HG03469 (cell line): Measurements from ENCODE around the gene ADNP2.
"Not testable (repeated sequence)": the region's sequence is repeated elsewhere in the genome, so short reads cannot be mapped to it uniquely, and the experiment has no call there.

Source experiments
- ATAC-seq: cut with Tn5 transposase; IDR thresholded peaks from one replicate; pipeline ENCODE4 v1.9.1; 2021; ENCODE audit warnings: mild to moderate bottlenecking, moderate library complexity, moderate number of reproducible peaks; ENCODE audit not compliant: unreplicated experiment

ADNP2 gene

GRCh38 chr18:80143881-80144280, 34.8 kb downstream of the ADNP2 start:
- no peak for ATAC-seq

DNA sequence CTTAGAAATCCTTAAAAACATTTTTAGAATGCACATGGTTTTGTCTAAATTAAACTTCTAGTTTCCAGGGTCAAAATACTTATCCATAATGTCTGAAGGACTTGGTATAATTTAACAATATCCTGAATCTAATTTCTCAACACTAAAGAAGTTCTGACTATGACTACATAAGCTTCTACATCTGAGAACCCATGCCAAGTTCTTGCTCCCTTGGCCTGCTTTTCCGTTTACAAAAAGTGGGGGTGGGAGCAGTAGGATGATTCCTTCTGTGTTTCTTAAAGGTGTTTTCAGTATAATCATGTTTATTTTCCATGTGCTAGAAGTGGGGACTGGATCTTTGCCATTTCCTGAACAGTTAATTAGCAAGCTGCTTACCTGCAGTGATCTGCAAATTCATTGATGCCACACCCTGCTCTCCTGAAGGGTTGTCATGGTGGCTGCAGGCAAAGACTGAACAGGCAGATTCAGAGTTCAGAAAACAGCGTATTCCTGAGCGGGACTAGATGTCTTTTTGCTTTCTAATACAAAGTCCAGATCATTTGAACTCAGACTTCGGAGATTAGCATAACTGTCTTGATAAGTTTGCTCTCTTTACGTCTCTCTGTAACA, 36.2 kb downstream of the ADNP2 start:
- no peak for ATAC-seq

DNA sequence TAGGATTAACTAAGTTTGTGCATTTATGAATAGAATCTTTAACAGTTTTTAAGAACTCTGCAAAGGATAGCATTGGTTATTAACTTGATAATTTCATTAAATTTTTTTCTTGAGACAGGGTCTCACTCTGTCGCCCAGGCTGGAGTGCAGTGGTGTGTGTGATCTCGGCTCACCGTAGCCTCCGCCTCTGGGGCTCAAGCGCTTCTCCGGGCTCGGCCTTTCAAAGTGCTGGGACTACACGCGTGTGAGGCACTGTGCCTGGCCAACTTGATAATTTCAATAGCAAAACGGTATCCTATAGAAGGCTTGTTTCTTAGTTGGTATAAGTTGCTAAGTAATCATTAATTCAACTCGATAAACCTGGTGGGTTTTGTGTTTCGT, 38.0 kb downstream of the ADNP2 start:
- no peak for ATAC-seq

DNA sequence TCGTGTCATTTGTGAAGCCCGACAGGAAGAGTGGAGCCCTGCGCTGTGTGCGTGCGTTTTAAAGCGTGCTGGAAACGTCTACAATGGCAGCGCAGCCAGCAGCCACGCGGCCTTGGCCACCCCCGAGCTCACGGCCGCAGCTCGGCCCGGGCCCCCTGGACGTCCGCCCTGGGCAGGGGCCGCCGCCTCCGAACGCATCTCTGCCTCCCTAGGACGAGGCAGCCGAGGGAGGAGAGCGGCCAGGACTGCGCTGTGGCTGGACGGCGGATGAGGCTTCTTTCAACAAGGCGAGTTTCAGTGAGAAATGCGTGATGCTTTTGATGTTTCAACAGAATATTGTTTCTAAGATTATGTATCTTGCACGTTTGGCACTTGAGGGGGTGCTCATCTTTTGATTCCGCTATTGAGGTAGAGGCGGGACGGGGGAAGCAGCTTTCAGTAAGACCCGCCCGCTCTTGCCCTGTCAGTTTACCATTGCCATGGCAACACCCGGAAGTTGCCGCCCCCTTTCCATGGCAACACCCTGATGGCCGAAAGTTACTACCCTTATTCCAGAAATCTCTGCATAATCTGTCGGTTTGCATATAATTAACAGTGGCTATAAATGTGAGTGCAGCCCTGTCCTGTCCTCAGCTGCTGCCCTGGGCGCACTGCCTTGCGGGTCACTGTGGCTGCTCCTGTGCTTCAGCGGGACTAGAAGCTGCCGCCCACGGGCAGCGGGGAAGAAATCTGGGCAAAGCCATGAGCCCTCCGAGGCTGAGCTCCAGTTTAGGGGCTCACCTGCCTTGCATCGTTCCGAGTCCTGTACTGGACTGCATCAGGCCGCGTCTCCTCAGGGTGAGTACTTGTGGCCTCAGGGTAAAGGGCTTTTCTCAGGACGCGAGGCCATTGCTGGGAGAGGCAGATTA, 38.6 kb downstream of the ADNP2 start:
- peak; percentile 59 for ATAC-seq

GRCh38 chr18:80148326-80149199, 39.5 kb downstream of the ADNP2 start:
- ATAC-seq, result no peak

GRCh38 chr18:80149667-80150066, 40.6 kb downstream of the ADNP2 start:
- ATAC-seq, result no peak

DNA sequence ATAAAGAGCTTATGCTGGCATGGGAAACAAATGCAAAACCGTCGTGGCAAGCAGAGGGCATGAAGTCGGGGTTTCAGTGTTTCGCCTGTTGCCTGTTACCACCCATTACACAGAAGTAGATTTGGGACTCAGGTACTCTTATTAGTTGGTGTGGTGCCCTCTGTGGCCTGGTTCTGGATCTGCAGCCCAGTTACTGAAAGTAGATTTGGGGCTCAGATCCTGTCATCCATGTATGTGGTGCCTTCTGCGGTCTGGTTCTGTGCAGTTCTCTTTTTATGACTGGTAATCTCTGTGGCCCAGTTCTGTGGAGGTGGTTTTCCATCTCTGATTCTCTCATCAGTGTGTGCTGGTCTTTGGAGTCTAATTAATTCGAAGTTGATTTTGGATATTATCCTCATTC, 45.2 kb downstream of the ADNP2 start:
- ATAC-seq, result peak; percentile 64

GRCh38 chr18:80157708-80158343, 48.8 kb downstream of the ADNP2 start:
- peak; percentile 39 for ATAC-seq

DNA sequence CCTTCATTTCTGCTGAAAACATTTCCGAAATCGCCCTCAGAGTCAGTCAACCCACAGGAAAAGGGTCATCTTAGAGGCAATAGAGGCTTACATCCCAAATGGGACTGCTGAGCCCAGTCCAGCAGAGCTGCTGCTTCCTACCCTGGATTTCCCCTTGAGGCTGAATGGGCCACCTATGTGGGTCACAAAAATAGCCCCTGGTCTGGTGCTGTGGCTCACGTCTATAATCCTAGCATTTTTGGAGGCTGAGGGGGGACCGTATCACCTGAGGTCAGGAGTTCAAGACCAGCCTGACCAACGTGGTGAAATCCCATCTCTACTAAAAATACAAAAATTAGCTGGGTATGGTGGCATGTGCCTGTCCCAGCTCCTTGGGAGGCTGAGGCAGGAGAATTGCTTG, 49.3 kb downstream of the ADNP2 start:
- no peak for ATAC-seq

DNA sequence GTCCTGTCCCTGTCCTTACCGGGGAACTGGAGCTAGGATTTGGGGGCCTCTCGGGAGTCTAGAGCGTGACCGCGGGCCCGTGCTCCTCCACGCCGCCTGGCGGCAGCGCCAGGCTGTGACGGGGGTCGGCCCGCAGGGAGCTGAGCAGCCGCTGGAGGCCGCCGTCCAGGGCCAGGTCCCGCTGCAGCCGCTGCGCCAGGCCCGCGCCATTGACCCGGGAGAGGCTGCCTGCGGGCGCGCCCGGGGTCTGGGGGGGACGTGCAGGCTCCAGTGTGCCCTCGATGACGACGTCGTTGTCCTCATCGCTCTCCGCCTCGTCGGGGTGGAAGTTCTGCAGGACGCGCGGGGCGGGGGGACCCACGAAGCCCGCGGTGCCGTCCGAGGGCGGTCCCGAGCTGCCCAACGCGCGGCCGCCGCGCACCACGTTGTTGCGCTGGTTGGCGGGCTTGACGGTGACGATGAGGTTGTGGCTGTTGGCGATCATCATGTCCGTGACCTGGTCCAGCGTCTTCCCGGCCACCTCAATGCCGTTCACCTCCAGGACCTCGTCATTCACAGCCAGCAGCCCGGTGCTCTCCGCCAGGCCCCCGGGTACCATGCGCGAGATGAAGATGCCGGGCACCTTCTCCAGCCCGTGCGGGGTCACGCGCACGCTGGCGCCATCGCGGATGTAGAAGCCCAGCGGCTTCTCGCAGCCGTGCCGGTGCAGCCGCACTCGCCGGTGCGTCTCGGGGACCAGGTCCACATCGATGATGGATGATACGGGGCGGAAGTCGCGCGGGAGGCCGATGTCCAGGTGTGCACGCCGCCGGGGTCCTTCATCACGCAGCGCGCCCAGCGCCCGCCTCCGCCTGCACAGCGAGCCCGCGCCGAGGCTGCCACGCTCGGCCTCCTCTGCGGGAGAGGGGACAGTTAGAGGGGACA, 50.9 kb downstream of the ADNP2 start:
- ATAC-seq, result no peak

- no peak for ATAC-seq
Observed at GRCh38 chr18:80161781-80162417, 52.8 kb downstream of the ADNP2 start.

DNA sequence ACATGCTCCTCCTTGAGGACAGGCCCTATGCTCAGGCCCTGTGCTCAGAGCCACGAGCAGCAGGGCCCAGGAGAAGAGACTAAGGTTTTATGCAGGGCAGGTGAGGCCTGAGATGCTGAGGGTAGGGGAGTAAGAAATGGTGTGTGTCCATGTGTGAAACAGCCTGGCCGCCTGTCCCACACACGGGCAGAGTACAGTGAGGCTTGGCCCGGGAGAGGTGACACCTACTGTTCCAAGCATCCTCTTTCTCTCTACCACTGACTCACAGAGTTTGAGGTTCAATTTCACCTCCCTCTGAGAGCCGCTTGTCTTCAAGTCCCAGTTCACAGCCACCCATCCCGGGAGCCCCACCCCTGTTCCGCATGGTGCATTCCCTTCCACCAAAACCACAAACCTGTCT, 54.1 kb downstream of the ADNP2 start:
- no peak for ATAC-seq

DNA sequence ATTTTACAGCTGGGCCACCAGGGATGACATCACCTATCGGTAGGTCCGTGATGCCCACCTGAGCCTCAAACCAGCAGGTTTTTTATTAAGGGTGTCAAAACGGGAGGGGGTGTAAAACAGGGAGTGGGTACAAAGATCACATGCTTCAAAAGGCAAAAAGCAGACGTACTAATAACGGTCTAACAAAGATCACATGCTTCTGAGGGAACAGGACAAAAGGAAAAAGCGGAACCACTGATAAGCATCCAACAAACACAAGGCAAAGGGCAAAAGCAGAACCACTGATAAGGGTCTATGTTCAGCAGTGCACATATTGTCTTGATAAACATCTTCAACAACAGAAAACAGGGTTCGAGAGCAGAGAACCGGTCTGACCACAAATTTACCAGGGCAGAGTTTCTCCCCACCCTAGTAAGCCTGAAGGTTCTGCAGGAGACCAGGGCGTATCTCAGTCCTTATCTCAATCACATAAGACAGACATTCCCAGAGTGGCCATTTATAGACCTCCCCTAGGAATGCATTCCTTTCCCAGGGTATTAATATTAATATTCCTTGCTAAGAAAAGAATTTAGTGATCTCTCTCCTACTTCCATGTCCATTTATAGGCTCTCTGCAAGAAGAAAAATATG, 55.8 kb downstream of the ADNP2 start:
- not testable (repeated sequence) for ATAC-seq

DNA sequence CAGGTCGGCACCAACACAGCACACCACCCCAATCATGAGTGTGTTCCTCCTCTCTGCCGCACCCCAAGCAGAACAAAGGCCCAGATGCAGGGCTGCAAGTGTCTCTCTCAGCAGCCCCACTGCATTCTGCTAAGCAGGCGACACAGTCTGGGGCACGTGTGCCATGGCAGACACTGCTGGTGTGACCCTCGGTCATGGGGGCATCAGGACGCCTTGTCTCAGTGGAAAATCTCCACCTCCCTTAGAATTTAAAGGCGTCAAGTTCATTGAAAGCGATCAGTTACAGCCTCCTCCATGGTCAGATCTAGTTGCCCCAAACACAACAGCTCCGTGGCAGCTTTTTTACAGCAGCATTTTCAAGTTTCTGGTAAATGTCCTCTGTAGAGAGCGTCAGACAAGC, 57.2 kb downstream of the ADNP2 start:
- ATAC-seq, result no peak

- ATAC-seq, result no peak
Observed at GRCh38 chr18:80166725-80167124, 57.7 kb downstream of the ADNP2 start.

GRCh38 chr18:80167331-80167730, 58.3 kb downstream of the ADNP2 start:
- ATAC-seq, result no peak

DNA sequence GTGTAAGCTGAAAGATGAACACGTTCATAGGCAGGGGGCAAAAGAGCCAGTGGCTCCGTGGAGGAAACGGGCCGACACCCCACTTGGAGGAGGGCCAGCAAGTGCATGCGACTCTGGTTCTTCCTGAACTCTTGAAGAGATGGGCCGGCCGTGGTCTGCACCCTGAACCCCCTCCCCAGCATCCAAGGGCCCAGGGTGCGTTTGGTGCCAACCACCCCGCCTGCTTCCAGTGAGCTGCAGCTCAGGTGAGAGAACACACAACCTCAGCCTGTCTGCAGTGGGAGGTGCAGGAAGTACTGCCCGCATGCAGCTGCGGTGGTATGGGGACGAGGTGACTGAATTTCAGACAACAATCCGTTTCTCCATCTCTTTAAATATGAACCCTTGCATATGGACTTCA, 58.9 kb downstream of the ADNP2 start:
- ATAC-seq, result no peak

GRCh38 chr18:80168346-80168745, 59.3 kb downstream of the ADNP2 start:
- ATAC-seq, result no peak

DNA sequence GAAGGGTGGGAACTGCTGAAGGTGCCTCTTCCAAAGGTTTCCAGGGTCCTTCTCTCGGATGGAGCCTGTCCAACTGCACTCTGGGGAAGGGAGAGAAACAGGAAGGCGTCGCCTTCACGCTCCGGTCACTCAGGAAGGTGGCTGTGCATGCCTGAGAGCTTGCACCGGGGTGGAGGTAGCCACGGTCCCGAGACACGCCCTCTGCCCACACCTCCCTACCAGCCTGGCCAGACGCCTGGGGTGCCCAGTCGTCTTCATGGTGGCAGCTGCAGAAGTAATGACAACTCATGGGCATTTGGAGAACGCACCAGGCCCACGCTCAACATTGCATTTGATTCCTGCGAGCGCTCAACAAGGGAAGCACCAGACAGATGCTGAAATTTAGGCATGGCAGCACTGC, 59.9 kb downstream of the ADNP2 start:
- ATAC-seq, result no peak
